Body of pancreas (tissue), 4 donors: ENCODE data around the gene SFXN5. TPM values are rescaled to one million over a fixed set of nuclear protein-coding genes. Genes with fewer than 3 reads are reported as not detected.

Source experiments
- ATAC-seq: fragments of 150-250 bp; one replicate; pipeline ENCODE4 v1.9.1; 2016
- DNase-seq, 4 donors: peaks; one replicate each; pipeline ENCODE4 v3.0.0-alpha.2; 2019
- H3K27ac ChIP-seq, 4 donors: fragments of 200-600 bp; sonication (generic); 1 replicate in 3 of 4; 2 replicates in 1 of 4; pipeline versions ENCODE4 v1.5.1 to v1.6.1; 2016 to 2019; ENCODE audit warnings: mild to moderate bottlenecking in 1 of 4, mixed read lengths in 1 of 4, moderate library complexity in 1 of 4
- H3K27me3 ChIP-seq, 2 donors: fragments of 200-600 bp; sonication (generic); one replicate each; pipeline ENCODE4 v1.6.0; 2016; ENCODE audit warnings: mild to moderate bottlenecking in 1 of 2
- H3K36me3 ChIP-seq, 2 donors: fragments of 200-600 bp; sonication (generic); replicated peaks in 1 of 2; 2 replicates each; pipeline ENCODE4 v1.5.1; 2016; ENCODE audit warnings: low read depth in 2 of 2; ENCODE audit not compliant: insufficient read depth in 1 of 2
- H3K4me1 ChIP-seq: fragments of 200-600 bp; sonication (generic); one replicate; pipeline ENCODE4 v1.6.0; 2016
- H3K4me3 ChIP-seq, 2 donors: fragments of 200-600 bp; sonication (generic); 1 replicate in 1 of 2; 2 replicates in 1 of 2; pipeline ENCODE4 v1.5.1; 2016 to 2019
- H3K9me3 ChIP-seq, 3 donors: fragments of 200-600 bp; sonication (generic); 1 replicate in 2 of 3; 2 replicates in 1 of 3; pipeline ENCODE4 v1.5.1; 2016
- POLR2A ChIP-seq, 3 donors: fragments of 450-650 bp; IDR thresholded peaks; one replicate each; pipeline ENCODE4 v1.6.1; 2016; ENCODE audit warnings: antibody characterized with exemption in 3 of 3, mild to moderate bottlenecking in 2 of 3
- WGBS, 2 donors: methylation state at CpG; one replicate each; pipeline ENCODE4 v1.1.5; 2017; 5-methylcytosine and 5-hydroxymethylcytosine counted together
- intact Hi-C: fragments of 100-400 bp; cut with DNase I; formaldehyde crosslinking; loops from one replicate; pipeline ENCODE4 v1.15.1; 2023
- total RNA-seq, 2 donors: library from RNA; depleted of rRNA; stranded (reverse); fragments of >200 nt; gene quantifications; one replicate each; pipeline ENCODE4 v1.1.0, GENCODE V29; 2016
- TF ChIP-seq, protein P1 (sequence below), 7 experiments: fragments of 450-650 bp in 4 of 7; fragments of 200-600 bp in 3 of 7; sonication (generic) in 3 of 7; IDR thresholded peaks; one replicate each; pipeline ENCODE4 v1.5.1; 2016 to 2019; ENCODE audit warnings: antibody characterized with exemption in 7 of 7

Gene SFXN5
- total RNA-seq, 2 donors from 2014 or later = 4.3 to 5.4 TPM

GRCh38 chr2:72895759-72896281 lies 175.7 kb downstream of the SFXN5 start:
- Histone ChIP-seq H3K27ac (no peak overlapping the region), H3K27me3 (no peaks in the 10 kb centered on the region), H3K4me1 (peaks cover 11% of the 10 kb centered on the region), H3K9me3 (no peaks in the 10 kb centered on the region), H3K4me3 (no peak overlapping the region), H3K36me3 (peaks cover 0 to 5% of the 10 kb centered on the region in 2 donors)
- intact Hi-C loops = loop anchor here (10.0 kb wide), 1 partner anchor 279 kb away; no protein-coding TSS in a partner anchor
- ATAC-seq (peak; percentile 67), DNase-seq (peak; percentile 39 to 52 (median 48))
- TF ChIP-seq POLR2A (IDR thresholded peaks at IDR 0.05) = no peak
- TF ChIP-seq, protein P1, sequence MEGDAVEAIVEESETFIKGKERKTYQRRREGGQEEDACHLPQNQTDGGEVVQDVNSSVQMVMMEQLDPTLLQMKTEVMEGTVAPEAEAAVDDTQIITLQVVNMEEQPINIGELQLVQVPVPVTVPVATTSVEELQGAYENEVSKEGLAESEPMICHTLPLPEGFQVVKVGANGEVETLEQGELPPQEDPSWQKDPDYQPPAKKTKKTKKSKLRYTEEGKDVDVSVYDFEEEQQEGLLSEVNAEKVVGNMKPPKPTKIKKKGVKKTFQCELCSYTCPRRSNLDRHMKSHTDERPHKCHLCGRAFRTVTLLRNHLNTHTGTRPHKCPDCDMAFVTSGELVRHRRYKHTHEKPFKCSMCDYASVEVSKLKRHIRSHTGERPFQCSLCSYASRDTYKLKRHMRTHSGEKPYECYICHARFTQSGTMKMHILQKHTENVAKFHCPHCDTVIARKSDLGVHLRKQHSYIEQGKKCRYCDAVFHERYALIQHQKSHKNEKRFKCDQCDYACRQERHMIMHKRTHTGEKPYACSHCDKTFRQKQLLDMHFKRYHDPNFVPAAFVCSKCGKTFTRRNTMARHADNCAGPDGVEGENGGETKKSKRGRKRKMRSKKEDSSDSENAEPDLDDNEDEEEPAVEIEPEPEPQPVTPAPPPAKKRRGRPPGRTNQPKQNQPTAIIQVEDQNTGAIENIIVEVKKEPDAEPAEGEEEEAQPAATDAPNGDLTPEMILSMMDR (IDR thresholded peaks at IDR 0.05) = no peak
- WGBS, 2 donors = 7 to 12% methylated on average over 14 to 16 of the region's 16 CpGs

GRCh38 chr2:72895154-72895553 lies 176.4 kb downstream of the SFXN5 start:
- WGBS, 2 donors = 12 to 21% methylated on average over 4 of the region's 4 CpGs
- intact Hi-C loops = loop anchor here (10.0 kb wide), 1 partner anchor 280 kb away; no protein-coding TSS in a partner anchor
- peaks cover 17% of the 10 kb centered on the region for H3K4me1 ChIP-seq

DNA sequence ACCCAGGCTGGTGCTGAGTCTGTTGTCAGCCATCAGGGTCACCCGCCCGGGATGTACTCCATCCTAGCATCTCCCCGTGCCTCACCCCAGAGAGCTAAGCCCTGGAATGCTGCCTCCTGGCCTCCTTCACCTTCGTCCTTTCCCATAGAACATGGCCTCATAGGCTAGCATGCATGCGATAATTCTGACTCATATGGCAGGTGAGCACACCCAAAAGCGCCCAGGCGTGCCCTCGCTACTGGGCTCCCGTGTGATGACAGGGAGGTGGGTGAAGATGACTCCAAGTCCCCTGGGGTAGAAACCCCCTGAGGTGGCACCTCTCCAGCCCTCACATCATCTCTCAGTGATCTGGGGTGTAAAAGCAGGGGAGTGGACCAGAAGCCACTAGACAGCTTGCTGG lies 177.0 kb downstream of the SFXN5 start:
- TF ChIP-seq, protein P1 (IDR thresholded peaks at IDR 0.05) = no peak
- TF ChIP-seq POLR2A (IDR thresholded peaks at IDR 0.05) = no peak
- Histone ChIP-seq H3K4me3 (no peak overlapping the region), H3K27ac (no peak overlapping the region), H3K36me3 (peaks cover 0 to 5% of the 10 kb centered on the region in 2 donors), H3K9me3 (no peaks in the 10 kb centered on the region), H3K4me1 (peaks cover 23% of the 10 kb centered on the region), H3K27me3 (no peaks in the 10 kb centered on the region)
- intact Hi-C loops = loop anchor here (5.0 to 10.0 kb wide), 2 partner anchors 78 to 280 kb away; no protein-coding TSS in a partner anchor
- no peak for DNase-seq
- 89 to 90% methylated on average over 8 to 9 of the region's 9 CpGs for WGBS, 2 donors
- no peak for ATAC-seq

More at GRCh38 chr2:72895154-72895553, 176.4 kb downstream of the SFXN5 start:
- no peaks in the 10 kb centered on the region for H3K9me3 ChIP-seq
- no peak overlapping the region for H3K27ac ChIP-seq
- H3K36me3 ChIP-seq = peaks cover 0 to 5% of the 10 kb centered on the region in 2 donors
- DNase-seq (no peak), ATAC-seq (no peak)
- TF ChIP-seq POLR2A (IDR thresholded peaks at IDR 0.05) = no peak
- TF ChIP-seq, protein P1 (IDR thresholded peaks at IDR 0.05) = no peak
- no peak overlapping the region for H3K4me3 ChIP-seq
- no peaks in the 10 kb centered on the region for H3K27me3 ChIP-seq

DNA sequence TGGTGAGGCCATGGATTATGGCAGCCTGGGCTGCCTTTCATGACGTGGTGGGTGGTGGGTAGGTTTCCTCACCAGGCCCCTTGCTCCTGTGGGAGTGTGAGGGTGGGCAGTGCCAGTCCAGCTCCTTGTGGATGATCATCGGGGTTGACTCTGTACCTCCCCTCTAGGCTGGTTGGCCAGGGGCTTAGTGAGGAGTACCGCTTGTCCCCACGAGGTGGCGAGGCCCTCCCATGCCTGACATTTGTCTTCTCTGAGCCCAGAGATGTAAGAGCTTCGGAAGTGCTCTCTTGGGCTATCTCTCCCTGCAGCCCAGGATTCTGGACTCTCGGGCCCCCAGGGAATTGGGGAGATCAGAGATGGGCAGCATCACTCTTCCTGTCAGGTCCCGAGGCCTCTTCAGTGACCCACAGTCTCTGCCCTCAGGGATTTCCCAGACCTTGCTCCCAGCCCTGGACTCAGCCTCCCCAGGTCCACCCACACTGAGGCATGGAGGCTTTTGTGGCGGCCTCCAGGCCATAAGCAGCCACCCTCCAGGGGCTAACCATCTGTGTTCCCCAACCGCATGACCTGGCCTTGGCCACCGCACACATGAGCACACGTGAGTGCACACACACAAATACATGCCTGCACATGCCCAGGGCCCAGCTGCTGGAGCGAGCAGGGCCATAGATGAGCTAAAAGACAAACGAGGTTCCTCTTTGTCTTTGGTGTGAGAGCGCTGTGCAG lies 177.8 kb downstream of the SFXN5 start:
- Histone ChIP-seq H3K36me3 (peaks cover 0 to 5% of the 10 kb centered on the region in 2 donors), H3K4me3 (no peak overlapping the region), H3K9me3 (no peaks in the 10 kb centered on the region), H3K27ac (no peak overlapping the region), H3K27me3 (no peaks in the 10 kb centered on the region), H3K4me1 (peaks cover 31% of the 10 kb centered on the region)
- no peak for TF ChIP-seq POLR2A (IDR thresholded peaks at IDR 0.05)
- TF ChIP-seq, protein P1 (IDR thresholded peaks at IDR 0.05) = peak; percentile 18 to 57 (median 41)
- intact Hi-C loops = loop anchor here (5.0 to 10.0 kb wide), 2 partner anchors 79 to 281 kb away; no protein-coding TSS in a partner anchor
- WGBS, 2 donors = 48 to 74% methylated on average over 5 to 15 of the region's 15 CpGs
- ATAC-seq (peak; percentile 47), DNase-seq (peak; percentile 37 to 53 (median 44))
